GM12892 (cell line): ENCODE data around the gene DLGAP1.

Experiments
- POLR2A ChIP-seq: IDR thresholded peaks from 2 replicates; pipeline ENCODE4 v1.6.1; 2011; ENCODE audit warnings: low read depth, low read length, control low read depth
- POLR2AphosphoS5 ChIP-seq: IDR thresholded peaks from 2 replicates; pipeline ENCODE4 v1.6.1; 2011; ENCODE audit warnings: low read depth, low read length, control low read depth

- TF ChIP-seq POLR2A (no peak), POLR2AphosphoS5 (no peak)
Measured at GRCh38 chr18:4093676-4094075, 361.4 kb downstream of the DLGAP1 start.
